NCI-H2171 treated with DMSO at 0.1 percent for 48 hours (cell line): ENCODE data around the gene TRPM1.

Experiments
- DNase-seq: peaks from one replicate; lab custom pipeline; 2025; lab: John Stamatoyannopoulos, UW

TRPM1 gene

GRCh38 chr15:30969724-30970123 is 131.8 kb downstream of the TRPM1 start:
- no peak for DNase-seq

DNA sequence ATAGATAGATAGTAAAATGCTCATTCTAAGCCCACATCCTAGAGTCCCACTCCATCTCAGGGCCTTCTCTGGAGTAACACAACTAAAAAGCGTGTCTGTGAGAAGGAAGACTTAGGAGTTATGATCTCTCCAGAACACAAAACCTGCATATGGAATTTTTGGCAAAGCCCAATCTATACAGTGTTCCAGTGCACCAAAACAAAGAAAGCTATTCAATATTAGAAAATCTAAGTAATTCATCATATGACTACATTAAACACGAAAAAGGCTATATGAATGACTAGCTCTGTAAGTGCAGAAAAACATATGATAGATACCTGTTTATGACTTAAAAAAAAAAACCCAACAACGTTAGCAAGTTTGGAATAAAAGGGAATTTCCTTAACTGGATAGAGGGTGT is 137.8 kb downstream of the TRPM1 start:
- DNase-seq: no peak

GRCh38 chr15:30962659-30963058 is 138.9 kb downstream of the TRPM1 start:
- DNase-seq: peak; percentile 42

- DNase-seq: peak; percentile 97
These were observed 139.4 kb downstream of the TRPM1 start for GRCh38 chr15:30962079-30962478.

GRCh38 chr15:30958219-30958618 is 143.3 kb downstream of the TRPM1 start:
- no peak for DNase-seq

GRCh38 chr15:30956216-30957124 is 145.1 kb downstream of the TRPM1 start:
- no peak for DNase-seq

- no peak for DNase-seq
These were observed 146.9 kb downstream of the TRPM1 start for GRCh38 chr15:30954674-30955073.

DNA sequence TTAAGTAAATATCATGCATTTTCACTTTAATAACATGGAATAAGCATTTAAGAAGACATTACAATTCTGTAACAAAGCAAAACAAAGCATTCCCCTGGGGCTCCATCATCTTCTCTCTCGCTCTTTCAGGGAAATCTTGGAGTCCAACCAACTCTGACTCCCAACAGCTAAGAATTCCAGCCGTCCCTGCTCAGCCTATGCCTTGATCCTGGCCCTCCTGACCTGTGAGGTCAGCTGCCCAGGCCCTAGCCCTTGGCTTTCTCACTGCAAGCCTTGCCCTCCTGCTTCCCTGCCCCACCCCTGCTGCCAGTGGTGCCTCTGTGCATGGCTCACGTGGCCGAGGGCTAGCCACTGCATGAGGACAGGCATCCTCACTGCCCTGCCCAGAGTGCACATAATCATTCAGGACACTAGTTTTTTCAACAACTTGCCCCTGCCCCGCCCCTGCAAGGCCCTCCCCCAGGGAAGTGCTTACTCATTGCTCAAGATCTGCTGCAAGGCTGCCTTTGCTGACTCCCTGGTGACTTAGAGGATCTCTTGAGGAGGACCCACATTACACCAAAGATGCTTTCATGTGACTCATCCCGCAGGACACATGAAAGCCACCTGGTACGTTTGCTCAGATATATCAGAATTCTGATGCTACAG is 147.7 kb downstream of the TRPM1 start:
- peak; percentile 17 for DNase-seq

DNA sequence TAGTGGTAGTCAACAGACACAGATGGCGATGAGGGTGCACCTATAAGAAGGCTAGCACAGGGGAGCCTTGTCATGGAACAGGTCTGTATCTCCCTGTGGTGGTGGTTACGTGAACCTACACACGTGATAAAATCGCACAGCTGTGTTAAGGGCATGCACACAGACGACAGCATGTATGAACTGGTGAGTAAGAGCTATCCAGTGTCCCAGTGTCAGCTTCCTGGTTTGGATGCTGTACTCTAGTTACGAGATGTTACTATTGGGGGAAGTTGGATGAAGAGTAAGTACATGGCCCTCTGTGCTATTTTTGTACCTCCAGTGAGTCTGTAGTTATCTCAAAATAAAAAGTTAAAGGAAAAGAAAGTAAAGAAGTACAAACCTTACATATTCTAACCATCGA is 148.3 kb downstream of the TRPM1 start:
- DNase-seq: no peak
